KMS-11 (cell line): ENCODE data around the gene LIN7B.

ENCODE experiments used
- H2AFZ ChIP-seq: fragments of 200-600 bp; sonication (generic); 2 replicates; pipeline ENCODE4 v1.6.1; 2016; ENCODE audit warnings: antibody characterized with exemption, mixed run types, low read depth
- H3K27ac ChIP-seq: fragments of 200-600 bp; sonication (generic); 2 replicates; pipeline ENCODE4 v1.6.1; 2016; ENCODE audit warnings: mild to moderate bottlenecking, mixed run types
- H3K27me3 ChIP-seq: fragments of 200-600 bp; sonication (generic); 2 replicates; pipeline ENCODE4 v1.6.1; 2017; ENCODE audit warnings: mild to moderate bottlenecking, low read depth, mixed run types, moderate library complexity; ENCODE audit not compliant: insufficient read depth
- H3K36me3 ChIP-seq: fragments of 200-600 bp; sonication (generic); 2 replicates; pipeline ENCODE4 v1.6.1; 2017; ENCODE audit warnings: mild to moderate bottlenecking, mixed run types; ENCODE audit not compliant: insufficient read depth
- H3K4me1 ChIP-seq: fragments of 200-600 bp; sonication (generic); 2 replicates; pipeline ENCODE4 v1.6.1; 2016; ENCODE audit warnings: mild to moderate bottlenecking, low read depth, mixed run types; ENCODE audit not compliant: poor library complexity, severe bottlenecking
- H3K4me2 ChIP-seq: fragments of 200-600 bp; sonication (generic); 2 replicates; pipeline ENCODE4 v1.7.0; 2016; ENCODE audit warnings: mild to moderate bottlenecking, mixed run types
- H3K4me3 ChIP-seq: fragments of 200-600 bp; sonication (generic); IDR thresholded peaks from 2 replicates; pipeline ENCODE4 v1.6.1; 2017; ENCODE audit warnings: low read depth, low read length, mixed read lengths; ENCODE audit not compliant: insufficient read depth
- H3K79me2 ChIP-seq: fragments of 200-600 bp; sonication (generic); 2 replicates; pipeline ENCODE4 v1.6.1; 2016; ENCODE audit warnings: low read depth, mixed run types; ENCODE audit not compliant: insufficient read depth
- H3K9ac ChIP-seq: fragments of 200-600 bp; sonication (generic); 2 replicates; pipeline ENCODE4 v1.6.1; 2016; ENCODE audit warnings: mild to moderate bottlenecking, mixed run types
- H4K20me1 ChIP-seq: fragments of 200-600 bp; sonication (generic); 2 replicates; pipeline ENCODE4 v1.6.1; 2016; ENCODE audit warnings: mild to moderate bottlenecking, mixed run types; ENCODE audit not compliant: insufficient read depth
- TF ChIP-seq, protein P1 (sequence below): fragments of 200-600 bp; sonication (generic); conservative IDR thresholded peaks from 2 replicates; pipeline ENCODE4 v1.6.1; 2017; ENCODE audit warnings: low read depth, mild to moderate bottlenecking, antibody characterized with exemption, low read length, moderate library complexity, mixed read lengths

LIN7B gene

DNA sequence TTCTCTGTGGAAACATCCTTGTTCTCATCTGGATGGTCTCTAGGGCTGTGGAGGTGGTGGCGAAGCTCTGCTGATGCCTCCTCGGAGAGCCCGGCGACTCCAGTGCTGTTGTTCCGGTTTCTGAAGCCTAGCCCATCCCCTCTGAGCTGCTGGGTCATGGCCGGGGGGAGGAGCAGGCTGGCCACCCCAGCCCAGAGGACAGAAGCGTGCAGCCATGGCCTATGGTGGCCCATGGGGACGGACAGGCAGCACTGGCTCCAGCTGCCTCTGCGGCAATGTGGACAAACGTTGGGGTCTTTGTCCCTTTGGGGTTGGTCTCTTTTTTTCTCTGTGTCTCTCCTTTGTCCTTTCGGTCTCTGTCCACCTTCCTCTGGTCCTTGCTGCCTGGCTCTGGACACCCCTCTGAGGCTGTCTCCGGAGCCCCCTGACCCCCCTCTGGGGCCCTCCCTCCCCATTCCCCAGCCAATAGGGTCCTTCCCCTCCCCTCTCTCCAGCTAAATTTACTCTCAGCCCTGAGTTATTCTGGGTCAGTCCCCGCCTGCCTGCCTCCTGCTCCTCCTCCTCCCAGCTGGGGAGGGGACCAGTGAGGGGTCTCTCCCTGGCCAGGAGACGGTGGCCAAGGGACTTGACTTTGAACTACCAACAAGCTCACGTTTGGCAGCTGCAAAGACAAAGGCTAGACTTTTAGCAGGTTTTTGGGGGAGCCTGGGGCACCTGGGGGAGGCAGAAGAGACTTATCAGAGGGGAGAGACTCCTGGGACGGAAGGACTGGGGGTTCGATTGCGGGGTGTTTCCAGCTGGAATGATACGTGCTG lies 41.0 kb downstream of the LIN7B start, which contains the start of gene HRC:
Gene HRC, minus strand, starts transcription at position 392 of the 815 bp plus-strand sequence. Its CDS starts 159 bp downstream, at position 233.
- H3K27ac ChIP-seq, result no peak within 1 kb of the TSS
- H3K4me1 ChIP-seq, result peaks cover 27% of the 10 kb centered on the region
- TF ChIP-seq, protein P1, sequence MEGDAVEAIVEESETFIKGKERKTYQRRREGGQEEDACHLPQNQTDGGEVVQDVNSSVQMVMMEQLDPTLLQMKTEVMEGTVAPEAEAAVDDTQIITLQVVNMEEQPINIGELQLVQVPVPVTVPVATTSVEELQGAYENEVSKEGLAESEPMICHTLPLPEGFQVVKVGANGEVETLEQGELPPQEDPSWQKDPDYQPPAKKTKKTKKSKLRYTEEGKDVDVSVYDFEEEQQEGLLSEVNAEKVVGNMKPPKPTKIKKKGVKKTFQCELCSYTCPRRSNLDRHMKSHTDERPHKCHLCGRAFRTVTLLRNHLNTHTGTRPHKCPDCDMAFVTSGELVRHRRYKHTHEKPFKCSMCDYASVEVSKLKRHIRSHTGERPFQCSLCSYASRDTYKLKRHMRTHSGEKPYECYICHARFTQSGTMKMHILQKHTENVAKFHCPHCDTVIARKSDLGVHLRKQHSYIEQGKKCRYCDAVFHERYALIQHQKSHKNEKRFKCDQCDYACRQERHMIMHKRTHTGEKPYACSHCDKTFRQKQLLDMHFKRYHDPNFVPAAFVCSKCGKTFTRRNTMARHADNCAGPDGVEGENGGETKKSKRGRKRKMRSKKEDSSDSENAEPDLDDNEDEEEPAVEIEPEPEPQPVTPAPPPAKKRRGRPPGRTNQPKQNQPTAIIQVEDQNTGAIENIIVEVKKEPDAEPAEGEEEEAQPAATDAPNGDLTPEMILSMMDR, result no peak
- H4K20me1 ChIP-seq, result no peaks in the 10 kb centered on the region
- H3K4me3 ChIP-seq, result no peak within 1 kb of the TSS
- H3K9ac ChIP-seq, result no peak within 1 kb of the TSS
- no peaks in the 10 kb centered on the region for H3K79me2 ChIP-seq
- H3K36me3 ChIP-seq, result no peaks in the 10 kb centered on the region
- peaks cover 90% of the 10 kb centered on the region for H3K27me3 ChIP-seq
- H3K4me2 ChIP-seq, result no peak within 1 kb of the TSS
- H2AFZ ChIP-seq, result no peak within 1 kb of the TSS

DNA sequence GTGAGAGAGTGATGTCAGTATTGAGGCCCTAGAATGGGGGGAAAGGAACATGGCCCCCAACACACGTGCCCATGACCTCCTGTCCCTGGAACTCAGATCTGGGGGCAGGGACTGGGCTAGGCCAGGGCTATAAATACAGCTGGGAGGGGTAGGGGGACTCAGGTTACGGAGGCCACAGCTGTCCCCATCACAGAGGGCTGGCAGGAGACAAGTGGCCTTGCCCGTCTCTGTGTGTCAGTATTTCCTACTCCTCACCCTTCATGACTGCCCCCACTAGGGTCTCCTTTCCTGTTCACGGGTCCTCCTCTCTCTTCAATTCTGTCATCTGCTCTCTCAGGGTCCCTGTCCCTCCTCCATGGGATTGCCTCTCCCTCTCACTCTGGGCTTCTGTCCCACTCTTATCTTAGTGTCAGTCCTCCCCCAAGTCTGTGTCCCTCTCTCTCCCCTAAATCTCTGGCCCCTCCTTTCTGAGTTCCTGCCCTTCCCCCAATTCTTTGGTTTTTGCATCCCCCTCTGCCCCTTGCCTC lies 41.7 kb downstream of the LIN7B start:
- peaks cover 23% of the 10 kb centered on the region for H3K4me1 ChIP-seq
- H2AFZ ChIP-seq, result no peak overlapping the region
- H3K4me2 ChIP-seq, result no peak overlapping the region
- no peaks in the 10 kb centered on the region for H3K36me3 ChIP-seq
- H3K79me2 ChIP-seq, result no peaks in the 10 kb centered on the region
- no peak overlapping the region for H3K9ac ChIP-seq
- no peak overlapping the region for H3K4me3 ChIP-seq
- H4K20me1 ChIP-seq, result no peaks in the 10 kb centered on the region
- H3K27me3 ChIP-seq, result peaks cover 91% of the 10 kb centered on the region
- TF ChIP-seq, protein P1, result no peak
- no peak overlapping the region for H3K27ac ChIP-seq

DNA sequence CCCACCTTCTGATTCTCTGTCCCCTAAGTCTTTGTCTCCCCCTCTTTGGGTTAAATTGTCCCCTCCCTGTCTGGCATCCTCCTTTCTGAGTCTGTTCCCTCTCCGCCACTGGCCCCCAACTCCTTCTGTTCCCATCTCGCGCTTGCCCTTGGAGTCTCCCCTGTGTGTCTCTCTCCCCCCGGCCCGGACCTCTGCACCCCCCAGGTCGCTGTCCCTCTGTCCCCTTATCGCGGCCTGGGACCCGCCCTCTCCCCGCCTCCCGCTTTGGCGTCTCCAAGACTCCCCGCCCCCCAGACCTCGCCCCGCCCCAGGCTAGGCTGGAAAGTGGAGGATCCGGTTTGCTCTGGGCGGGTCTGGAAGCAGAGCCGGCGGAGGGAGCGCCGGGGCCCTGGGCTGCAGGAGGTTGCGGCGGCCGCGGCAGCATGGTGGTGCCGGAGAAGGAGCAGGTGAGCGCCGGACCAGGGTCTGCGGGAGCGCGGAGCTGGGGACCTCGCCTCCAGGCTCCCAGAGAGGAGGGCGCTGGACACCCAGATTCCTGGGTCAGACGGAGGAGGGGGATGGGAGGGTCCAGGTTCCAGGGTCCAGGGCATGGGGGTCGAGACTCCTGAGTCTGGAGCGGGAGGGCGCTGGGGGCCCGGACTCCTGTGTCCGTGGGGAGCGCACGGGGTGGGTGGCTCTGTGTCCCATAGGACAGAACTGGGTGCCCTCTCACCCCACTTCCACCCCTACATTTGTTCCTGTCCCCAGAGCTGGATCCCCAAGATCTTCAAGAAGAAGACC lies 43.5 kb downstream of the LIN7B start, which contains the start of gene TRPM4:
Gene TRPM4, plus strand, starts transcription at position 348 of the 780 bp plus-strand sequence. Its CDS starts 75 bp downstream, at position 423.
- Histone ChIP-seq H3K27me3 (peaks cover 91% of the 10 kb centered on the region), H3K79me2 (no peaks in the 10 kb centered on the region), H2AFZ (peak within 1 kb of the TSS; percentile 39; the same call in 1 of the 2 replicates), H3K4me2 (peak within 1 kb of the TSS; percentile 79; the same call in 1 of the 2 replicates), H3K27ac (no peak within 1 kb of the TSS), H3K4me1 (peaks cover 12% of the 10 kb centered on the region), H3K36me3 (no peaks in the 10 kb centered on the region), H3K4me3 (no peak within 1 kb of the TSS), H4K20me1 (no peaks in the 10 kb centered on the region), H3K9ac (no peak within 1 kb of the TSS)
- TF ChIP-seq, protein P1, result no peak

DNA sequence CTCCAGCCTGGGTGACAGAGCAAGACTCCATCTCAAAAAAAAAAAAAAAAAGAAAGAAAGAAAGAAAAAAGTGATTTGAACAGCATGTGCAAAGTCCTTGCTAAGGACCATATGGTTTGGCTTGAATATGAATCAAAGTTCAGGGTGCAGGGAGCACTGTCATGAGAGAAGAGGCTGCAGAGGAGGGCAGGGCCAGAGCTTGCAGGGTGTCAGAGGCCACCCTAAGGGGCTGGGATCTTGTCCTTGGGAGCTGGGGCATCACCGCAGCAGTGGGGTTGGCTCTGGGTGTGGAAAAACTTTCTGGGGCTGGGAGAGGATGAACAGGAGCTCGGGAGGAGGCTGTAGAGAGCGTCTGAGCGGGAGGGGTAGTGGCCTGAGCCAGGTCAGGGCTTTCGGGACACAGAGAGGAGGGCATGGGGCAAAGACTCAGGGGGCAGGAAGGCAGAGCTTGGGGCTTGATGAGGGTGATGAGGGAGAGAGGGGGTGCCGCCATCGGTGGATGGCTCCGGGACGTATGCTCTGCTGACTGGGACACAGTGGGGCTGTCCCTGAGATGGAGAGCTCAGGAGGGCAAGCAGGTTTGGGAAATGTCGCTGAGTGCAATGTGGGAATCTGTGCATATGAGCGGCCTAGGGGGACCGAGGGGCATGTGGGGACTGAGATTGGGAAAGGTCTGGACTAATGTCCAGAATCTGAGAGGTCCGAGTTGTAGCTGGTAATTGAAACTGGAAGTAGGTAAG lies 46.5 kb downstream of the LIN7B start:
- Histone ChIP-seq H3K36me3 (no peaks in the 10 kb centered on the region), H3K9ac (no peak overlapping the region), H3K4me1 (peaks cover 12% of the 10 kb centered on the region), H3K79me2 (no peaks in the 10 kb centered on the region), H3K27ac (no peak overlapping the region), H3K27me3 (peaks cover 89% of the 10 kb centered on the region), H2AFZ (no peak overlapping the region), H4K20me1 (no peaks in the 10 kb centered on the region), H3K4me2 (no peak overlapping the region), H3K4me3 (no peak overlapping the region)
- TF ChIP-seq, protein P1, result no peak
